HUES48 (cell line): ENCODE data around the gene PCDHB1.
"Not testable (repeated sequence)": the region's sequence is repeated elsewhere in the genome, so short reads cannot be mapped to it uniquely, and the experiment has no call there.

ENCODE experiments used
- H3K27ac ChIP-seq: one replicate; pipeline ENCODE4 v1.7.0; 2013; ENCODE audit warnings: low read depth, low read length, inconsistent platforms
- H3K27me3 ChIP-seq: 2 replicates; pipeline ENCODE4 v1.6.1; 2013; ENCODE audit warnings: mild to moderate bottlenecking, low read length; ENCODE audit not compliant: control insufficient read depth, insufficient read depth
- H3K36me3 ChIP-seq: 2 replicates; pipeline ENCODE4 v1.6.1; 2013; ENCODE audit warnings: low read length; ENCODE audit not compliant: control insufficient read depth, insufficient read depth
- H3K4me1 ChIP-seq: 2 replicates; pipeline ENCODE4 v1.6.1; 2013; ENCODE audit warnings: mild to moderate bottlenecking, low read length; ENCODE audit not compliant: control insufficient read depth, insufficient read depth
- H3K4me3 ChIP-seq: 2 replicates; pipeline ENCODE4 v1.5.1; 2013; ENCODE audit warnings: mild to moderate bottlenecking, low read depth, low read length
- H3K9ac ChIP-seq: 2 replicates; pipeline ENCODE4 v1.6.1; 2013; ENCODE audit warnings: mild to moderate bottlenecking, low read depth, low read length, moderate library complexity
- H3K9me3 ChIP-seq: 2 replicates; pipeline ENCODE4 v1.6.1; 2013; ENCODE audit warnings: low read length; ENCODE audit not compliant: control insufficient read depth, insufficient read depth

PCDHB1 gene

GRCh38 chr5:141082228-141082627 lies 31.1 kb downstream of the PCDHB1 start:
- no peaks in the 10 kb centered on the region for H3K4me1 ChIP-seq
- H3K27me3 ChIP-seq, result no peaks in the 10 kb centered on the region
- no peak overlapping the region for H3K9ac ChIP-seq
- no peak overlapping the region for H3K4me3 ChIP-seq
- no peaks in the 10 kb centered on the region for H3K36me3 ChIP-seq
- no peak overlapping the region for H3K27ac ChIP-seq
- no peaks in the 10 kb centered on the region for H3K9me3 ChIP-seq

- Histone ChIP-seq H3K9me3 (no peaks in the 10 kb centered on the region), H3K36me3 (no peaks in the 10 kb centered on the region), H3K9ac (peak overlapping the region; percentile 65), H3K4me1 (no peaks in the 10 kb centered on the region), H3K27me3 (no peaks in the 10 kb centered on the region), H3K4me3 (peak overlapping the region; percentile 59), H3K27ac (no peak overlapping the region)
These were observed 33.4 kb downstream of the PCDHB1 start for GRCh38 chr5:141084487-141084989.

- Histone ChIP-seq H3K27me3 (no peaks in the 10 kb centered on the region), H3K9me3 (no peaks in the 10 kb centered on the region), H3K4me1 (no peaks in the 10 kb centered on the region), H3K4me3 (peak within 1 kb of the TSS; percentile 96), H3K27ac (peak within 1 kb of the TSS; percentile 63), H3K36me3 (0 out of 2 replicates have a peak, but pooled peaks cover 3% of the 10 kb centered on the region), H3K9ac (peak within 1 kb of the TSS; percentile 97)
These were observed 43.5 kb downstream of the PCDHB1 start, which contains the start of gene PCDHB2 for GRCh38 chr5:141094481-141095262. TSS of gene PCDHB2 (plus strand) at chr5:141094615. CDS start at chr5:141094791, 176 bp downstream.

DNA sequence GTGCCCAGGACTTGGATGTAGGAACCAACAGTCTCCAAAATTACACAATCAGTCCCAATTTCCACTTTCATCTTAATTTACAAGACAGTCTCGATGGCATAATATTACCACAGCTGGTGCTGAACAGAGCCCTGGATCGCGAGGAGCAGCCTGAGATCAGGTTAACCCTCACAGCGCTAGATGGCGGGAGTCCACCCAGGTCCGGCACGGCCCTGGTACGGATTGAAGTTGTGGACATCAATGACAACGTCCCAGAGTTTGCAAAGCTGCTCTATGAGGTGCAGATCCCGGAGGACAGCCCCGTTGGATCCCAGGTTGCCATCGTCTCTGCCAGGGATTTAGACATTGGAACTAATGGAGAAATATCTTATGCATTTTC lies 44.1 kb downstream of the PCDHB1 start:
- Histone ChIP-seq H3K27ac (no peak overlapping the region), H3K27me3 (no peaks in the 10 kb centered on the region), H3K4me1 (no peaks in the 10 kb centered on the region), H3K36me3 (0 out of 2 replicates have a peak, but pooled peaks cover 3% of the 10 kb centered on the region), H3K9ac (peak overlapping the region; percentile 97), H3K9me3 (no peaks in the 10 kb centered on the region), H3K4me3 (peak overlapping the region; percentile 96)

- H3K9me3 ChIP-seq, H3K9ac ChIP-seq, H3K36me3 ChIP-seq, H3K27ac ChIP-seq, H3K4me3 ChIP-seq, H3K27me3 ChIP-seq, H3K4me1 ChIP-seq: not testable (repeated sequence)
These were observed 45.0 kb downstream of the PCDHB1 start for GRCh38 chr5:141096181-141096580.

- H3K27ac ChIP-seq, H3K9me3 ChIP-seq, H3K9ac ChIP-seq, H3K4me1 ChIP-seq, H3K36me3 ChIP-seq, H3K4me3 ChIP-seq, H3K27me3 ChIP-seq: not testable (repeated sequence)
These were observed 45.4 kb downstream of the PCDHB1 start for GRCh38 chr5:141096586-141096985.

GRCh38 chr5:141100243-141100805 lies 49.1 kb downstream of the PCDHB1 start, which contains the start of gene PCDHB3:
TSS of gene PCDHB3 (plus strand) at chr5:141100473. CDS start at chr5:141100650, 177 bp downstream.
- H3K27me3 ChIP-seq, result no peaks in the 10 kb centered on the region
- H3K4me3 ChIP-seq, result no peak within 1 kb of the TSS
- H3K27ac ChIP-seq, result no peak within 1 kb of the TSS

GRCh38 chr5:141101059-141101458 lies 49.9 kb downstream of the PCDHB1 start:
- Histone ChIP-seq H3K9me3 (0 out of 2 replicates have a peak, but pooled peaks cover 3% of the 10 kb centered on the region), H3K4me3 (no peak overlapping the region), H3K4me1 (no peaks in the 10 kb centered on the region), H3K27me3 (no peaks in the 10 kb centered on the region), H3K9ac (no peak overlapping the region), H3K27ac (no peak overlapping the region), H3K36me3 (0 out of 2 replicates have a peak, but pooled peaks cover 3% of the 10 kb centered on the region)

More at GRCh38 chr5:141100243-141100805, 49.1 kb downstream of the PCDHB1 start, which contains the start of gene PCDHB3:
- H3K9ac ChIP-seq, result no peak within 1 kb of the TSS
- 0 out of 2 replicates have a peak, but pooled peaks cover 3% of the 10 kb centered on the region for H3K36me3 ChIP-seq
- H3K9me3 ChIP-seq, result 0 out of 2 replicates have a peak, but pooled peaks cover 3% of the 10 kb centered on the region
- no peaks in the 10 kb centered on the region for H3K4me1 ChIP-seq

DNA sequence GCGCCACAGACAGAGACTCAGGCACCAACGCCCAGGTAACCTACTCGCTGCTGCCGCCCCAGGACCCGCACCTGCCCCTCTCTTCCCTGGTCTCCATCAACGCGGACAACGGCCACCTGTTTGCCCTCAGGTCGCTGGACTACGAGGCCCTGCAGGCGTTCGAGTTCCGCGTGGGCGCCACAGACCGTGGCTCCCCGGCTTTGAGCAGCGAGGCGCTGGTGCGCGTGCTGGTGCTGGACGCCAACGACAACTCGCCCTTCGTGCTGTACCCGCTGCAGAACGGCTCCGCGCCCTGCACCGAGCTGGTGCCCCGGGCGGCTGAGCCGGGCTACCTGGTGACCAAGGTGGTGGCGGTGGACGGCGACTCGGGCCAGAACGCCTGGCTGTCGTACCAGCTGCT lies 50.9 kb downstream of the PCDHB1 start:
- H3K4me1 ChIP-seq, H3K4me3 ChIP-seq, H3K36me3 ChIP-seq, H3K27me3 ChIP-seq, H3K9me3 ChIP-seq, H3K9ac ChIP-seq, H3K27ac ChIP-seq: not testable (repeated sequence)

GRCh38 chr5:141102471-141102870 lies 51.3 kb downstream of the PCDHB1 start:
- H3K9me3 ChIP-seq, H3K4me1 ChIP-seq, H3K9ac ChIP-seq: not testable (repeated sequence)

GRCh38 chr5:141105350-141105749 lies 54.2 kb downstream of the PCDHB1 start:
- Histone ChIP-seq H3K27me3 (no peaks in the 10 kb centered on the region), H3K27ac (no peak overlapping the region), H3K36me3 (no peaks in the 10 kb centered on the region), H3K4me3 (no peak overlapping the region), H3K4me1 (no peaks in the 10 kb centered on the region), H3K9ac (no peak overlapping the region), H3K9me3 (peaks cover 3% of the 10 kb centered on the region; the same call in 1 of the 2 replicates)

More at GRCh38 chr5:141102471-141102870, 51.3 kb downstream of the PCDHB1 start:
- not testable (repeated sequence) for H3K36me3 ChIP-seq, H3K27me3 ChIP-seq, H3K4me3 ChIP-seq, H3K27ac ChIP-seq
